GM23248 (cell line): ENCODE measurements around the gene CELF1. TPM values are rescaled to one million over a fixed set of nuclear protein-coding genes. Genes with fewer than 3 reads are reported as not detected.

Experiments used
- DNase-seq: peaks from one replicate; pipeline ENCODE4 v3.0.0-alpha.2; 2015
- H2AFZ ChIP-seq: fragments of 200-600 bp; sonication (generic); 2 replicates; pipeline ENCODE4 v1.6.1; 2016; ENCODE audit warnings: antibody characterized with exemption
- H3F3A ChIP-seq: fragments of 200-600 bp; sonication (generic); 2 replicates; pipeline ENCODE4 v1.6.1; 2016; ENCODE audit warnings: mild to moderate bottlenecking, antibody characterized with exemption, mixed run types; ENCODE audit not compliant: insufficient read depth
- H3K27ac ChIP-seq: fragments of 200-600 bp; sonication (generic); 2 replicates; pipeline ENCODE4 v1.5.1; 2016; ENCODE audit warnings: mild to moderate bottlenecking
- H3K27me3 ChIP-seq: fragments of 200-600 bp; sonication (generic); replicated peaks from 2 replicates; pipeline ENCODE4 v1.6.1; 2016; ENCODE audit warnings: mild to moderate bottlenecking; ENCODE audit not compliant: insufficient read depth
- H3K36me3 ChIP-seq: fragments of 200-600 bp; sonication (generic); 2 replicates; pipeline ENCODE4 v1.6.1; 2016; ENCODE audit warnings: low read depth, mild to moderate bottlenecking
- H3K4me1 ChIP-seq: fragments of 200-600 bp; sonication (generic); 2 replicates; pipeline ENCODE4 v1.6.1; 2016; ENCODE audit warnings: mild to moderate bottlenecking; ENCODE audit not compliant: insufficient read depth
- H3K4me2 ChIP-seq: fragments of 200-600 bp; sonication (generic); one replicate; pipeline ENCODE4 v1.6.1; 2016; ENCODE audit warnings: mild to moderate bottlenecking; ENCODE audit not compliant: unreplicated experiment
- H3K4me3 ChIP-seq: fragments of 200-600 bp; sonication (generic); 2 replicates; pipeline ENCODE4 v1.5.1; 2016; ENCODE audit warnings: mild to moderate bottlenecking
- H3K79me2 ChIP-seq: fragments of 200-600 bp; sonication (generic); 2 replicates; pipeline ENCODE4 v1.6.1; 2016; ENCODE audit warnings: mild to moderate bottlenecking; ENCODE audit not compliant: insufficient read depth
- H3K9ac ChIP-seq: fragments of 200-600 bp; sonication (generic); 2 replicates; pipeline ENCODE4 v1.6.1; 2016; ENCODE audit warnings: mild to moderate bottlenecking
- H3K9me2 ChIP-seq: fragments of 200-600 bp; sonication (generic); 2 replicates; pipeline ENCODE4 v1.6.1; 2016; ENCODE audit warnings: mixed run types, mild to moderate bottlenecking, moderate library complexity; ENCODE audit not compliant: insufficient read depth
- H3K9me3 ChIP-seq: fragments of 200-600 bp; sonication (generic); one replicate; pipeline ENCODE4 v1.6.1; 2017; ENCODE audit warnings: low read depth
- H4K20me1 ChIP-seq: fragments of 200-600 bp; sonication (generic); 2 replicates; pipeline ENCODE4 v1.6.0; 2016; ENCODE audit not compliant: insufficient read depth
- EZH2 ChIP-seq: fragments of 200-600 bp; sonication (generic); IDR thresholded peaks from 2 replicates; pipeline ENCODE4 v1.6.1; 2018; ENCODE audit warnings: antibody characterized with exemption, mild to moderate bottlenecking; ENCODE audit not compliant: insufficient read depth, poor library complexity, severe bottlenecking
- EZH2phosphoT487 ChIP-seq: fragments of 200-600 bp; sonication (generic); IDR thresholded peaks from 2 replicates; pipeline ENCODE4 v1.6.1; 2018; ENCODE audit warnings: antibody characterized with exemption, moderate library complexity, mild to moderate bottlenecking, low read depth; ENCODE audit not compliant: insufficient read depth
- WGBS, 2 experiments: methylation state at CpG; one replicate each; pipeline ENCODE4 v1.1.6; 2015 to 2017; ENCODE audit warnings: low lambda C conversion rate in 2 of 2, low coverage in 1 of 2; ENCODE audit errors: missing lambda C conversion rate in 2 of 2; 5-methylcytosine and 5-hydroxymethylcytosine counted together
- in situ Hi-C: fragments of 300-500 bp; cut with MboI; formaldehyde crosslinking; loops from 2 replicates; pipeline ENCODE4 v1.15.0; 2020
- polyA plus RNA-seq: library from polyadenylated mRNA; unstranded; fragments of >200 nt; fragmentation: Nextera tagmentation; extraction: Ambion mirVana; gene quantifications from 2 replicates; pipeline ENCODE4 v1.2.1, GENCODE V29; 2016
- total RNA-seq: library from RNA; depleted of rRNA; stranded (reverse); fragments of >200 nt; shearing (Covaris generic); gene quantifications from 2 replicates; pipeline ENCODE4 v1.2.3, GENCODE V29; 2014

Gene CELF1
- total and polyA plus RNA-seq, 2 experiments from 2014 or later = 51.7 to 70.9 TPM

GRCh38 chr11:47445840-47446239 lies 107.1 kb downstream of the CELF1 start:
- Histone ChIP-seq H3K27ac (no peak overlapping the region), H3K9me2 (no peaks in the 10 kb centered on the region), H3K4me2 (no peak overlapping the region), H4K20me1 (no peaks in the 10 kb centered on the region), H2AFZ (no peak overlapping the region), H3K27me3 (no peaks in the 10 kb centered on the region), H3F3A (no peaks in the 10 kb centered on the region), H3K36me3 (no peaks in the 10 kb centered on the region), H3K4me3 (no peak overlapping the region), H3K4me1 (no peaks in the 10 kb centered on the region), H3K79me2 (no peaks in the 10 kb centered on the region), H3K9ac (no peak overlapping the region), H3K9me3 (no peaks in the 10 kb centered on the region)
- no peak for DNase-seq
- in situ Hi-C loops = loop anchor here (10.0 kb wide), 1 partner anchor 71 kb away; the partner anchor contains the start of gene SPI1
- WGBS, 2 experiments = 84 to 89% methylated on average over 4 of the region's 4 CpGs
- TF ChIP-seq EZH2 = no peak
- no peak for TF ChIP-seq EZH2phosphoT487

GRCh38 chr11:47443817-47444216 lies 109.1 kb downstream of the CELF1 start:
- Histone ChIP-seq H3K9me2 (no peaks in the 10 kb centered on the region), H3K9me3 (no peaks in the 10 kb centered on the region), H3K27ac (no peak overlapping the region), H3K4me2 (no peak overlapping the region), H2AFZ (no peak overlapping the region), H3K4me1 (no peaks in the 10 kb centered on the region), H3K36me3 (no peaks in the 10 kb centered on the region), H3K4me3 (no peak overlapping the region), H3K9ac (no peak overlapping the region), H3F3A (no peaks in the 10 kb centered on the region), H3K27me3 (no peaks in the 10 kb centered on the region), H4K20me1 (no peaks in the 10 kb centered on the region), H3K79me2 (no peaks in the 10 kb centered on the region)
- whole genome bisulfite sequencing, 2 experiments = 83 to 92% methylated on average over 3 of the region's 3 CpGs
- DNase-seq = no peak
- in situ Hi-C loops = loop anchor here (10.0 kb wide), 1 partner anchor 69 kb away; the partner anchor contains the start of gene SPI1
- no peak for TF ChIP-seq EZH2
- no peak for TF ChIP-seq EZH2phosphoT487

GRCh38 chr11:47443028-47443700 lies 109.8 kb downstream of the CELF1 start:
- Histone ChIP-seq H3K4me3 (no peak overlapping the region), H3K27me3 (no peaks in the 10 kb centered on the region), H3K4me2 (no peak overlapping the region), H3K36me3 (no peaks in the 10 kb centered on the region), H4K20me1 (no peaks in the 10 kb centered on the region), H3K4me1 (no peaks in the 10 kb centered on the region), H3K9me3 (no peaks in the 10 kb centered on the region), H3K9me2 (no peaks in the 10 kb centered on the region), H3K79me2 (no peaks in the 10 kb centered on the region), H3F3A (no peaks in the 10 kb centered on the region), H2AFZ (no peak overlapping the region), H3K27ac (no peak overlapping the region), H3K9ac (no peak overlapping the region)
- no peak for DNase-seq
- in situ Hi-C loops = loop anchor here (10.0 kb wide), 1 partner anchor 68 kb away; the partner anchor contains the start of gene SPI1
- TF ChIP-seq EZH2phosphoT487 (no peak), EZH2 (no peak)
- WGBS, 2 experiments = 89 to 92% methylated on average over 12 of the region's 12 CpGs

- H3K27me3 ChIP-seq = no peaks in the 10 kb centered on the region
- DNase-seq = no peak
- no peak for TF ChIP-seq EZH2
- H3K4me2 ChIP-seq = no peak overlapping the region
- H3F3A ChIP-seq = no peaks in the 10 kb centered on the region
- in situ Hi-C loops = loop anchor here (10.0 kb wide), 1 partner anchor 68 kb away; the partner anchor contains the start of gene SPI1
- no peaks in the 10 kb centered on the region for H3K4me1 ChIP-seq
- no peak overlapping the region for H3K4me3 ChIP-seq
- H3K27ac ChIP-seq = no peak overlapping the region
- no peaks in the 10 kb centered on the region for H3K9me3 ChIP-seq
- no peak overlapping the region for H3K9ac ChIP-seq
- H3K79me2 ChIP-seq = no peaks in the 10 kb centered on the region
- H3K9me2 ChIP-seq = no peaks in the 10 kb centered on the region
- no peaks in the 10 kb centered on the region for H4K20me1 ChIP-seq
- 81 to 88% methylated on average over 8 of the region's 8 CpGs for WGBS, 2 experiments
- H2AFZ ChIP-seq = no peak overlapping the region
- no peaks in the 10 kb centered on the region for H3K36me3 ChIP-seq
Measured at GRCh38 chr11:47442514-47442913, 110.4 kb downstream of the CELF1 start.
